GM21515 (cell line): ENCODE measurements around the gene SPATA31A7.
"Not testable (repeated sequence)": the region's sequence is repeated elsewhere in the genome, so short reads cannot be mapped to it uniquely, and the experiment has no call there.

Source experiments
- ATAC-seq: cut with Tn5 transposase; IDR thresholded peaks from one replicate; pipeline ENCODE4 v1.9.1; 2021; ENCODE audit not compliant: unreplicated experiment

The SPATA31A7 gene

GRCh38 chr9:61189736-61190135 lies at the start of gene SPATA31A7:
TSS of gene SPATA31A7 (plus strand) at chr9:61190036. CDS start at chr9:61190065, 29 bp downstream.
- not testable (repeated sequence) for ATAC-seq

GRCh38 chr9:61226438-61226837 lies 36.6 kb downstream of the SPATA31A7 start:
- ATAC-seq: not testable (repeated sequence)
